ENCODE data around the gene UGT2B15. TPM values are rescaled to one million over a fixed set of nuclear protein-coding genes. Genes with fewer than 3 reads are reported as not detected.

UGT2B15 gene
- total RNA-seq, 1 experiment from 2014 or later, result 0.32 TPM

- POLR2A ChIA-PET, result no interaction called here
- Mint-ChIP-seq H3K9me3 (ENCODE audit: unreplicated experiment) (peaks cover 20% of the 10 kb centered on the region), H3K36me3 (ENCODE audit: insufficient read depth, unreplicated experiment) (no peaks in the 10 kb centered on the region), H3K4me1 (ENCODE audit: low read depth, unreplicated experiment) (peaks cover 9% of the 10 kb centered on the region), H3K27me3 (ENCODE audit: insufficient read depth, unreplicated experiment) (no peaks in the 10 kb centered on the region), H3K27ac (ENCODE audit: unreplicated experiment) (no peak overlapping the region), H3K4me3 (ENCODE audit: unreplicated experiment) (no peak overlapping the region)
- Histone ChIP-seq H3K9me3 (no peaks in the 10 kb centered on the region), H3K4me1 (no peaks in the 10 kb centered on the region; the same call in 1 of the 2 replicates), H3K36me3 (ENCODE audit: control insufficient read depth, insufficient read depth, low read length) (no peaks in the 10 kb centered on the region), H3K27me3 (replicated peaks; ENCODE audit: control insufficient read depth, insufficient read depth, low read length) (no peaks in the 10 kb centered on the region), H3K4me3 (ENCODE audit: low read depth, low read length) (no peak overlapping the region)
- BruUV-seq (replicated peaks), result no TSS peak
- TF ChIP-seq CTCF (IDR thresholded peaks at IDR 0.05; ENCODE audit: insufficient read depth in 1 of 2, low read depth in 1 of 2, low read length in 1 of 2, severe bottlenecking in 1 of 2, unreplicated experiment in 1 of 2), result no peak
- intact Hi-C loops (cut with micrococcal nuclease; ENCODE audit: unreplicated experiment), result no loop called here
- DNase-seq, result no peak
- CTCF ChIA-PET, result no interaction called here
Observed at GRCh38 chr4:68617003-68617698, 53.3 kb downstream of the UGT2B15 start.

- no peak for TF ChIP-seq CTCF (IDR thresholded peaks at IDR 0.05; ENCODE audit: insufficient read depth in 1 of 2, low read depth in 1 of 2, low read length in 1 of 2, severe bottlenecking in 1 of 2, unreplicated experiment in 1 of 2)
- no peaks in the 10 kb centered on the region for H3K4me1 ChIP-seq
- Mint-ChIP-seq H3K9me3 (ENCODE audit: unreplicated experiment) (peaks cover 14% of the 10 kb centered on the region), H3K4me1 (ENCODE audit: low read depth, unreplicated experiment) (peaks cover under 1% of the 10 kb centered on the region), H3K4me3 (ENCODE audit: unreplicated experiment) (no peak overlapping the region), H3K27me3 (ENCODE audit: insufficient read depth, unreplicated experiment) (no peaks in the 10 kb centered on the region), H3K36me3 (ENCODE audit: insufficient read depth, unreplicated experiment) (no peaks in the 10 kb centered on the region), H3K27ac (ENCODE audit: unreplicated experiment) (no peak overlapping the region)
- H3K9me3 ChIP-seq, result no peaks in the 10 kb centered on the region
- no peaks in the 10 kb centered on the region for H3K36me3 ChIP-seq (ENCODE audit: control insufficient read depth, insufficient read depth, low read length)
- BruUV-seq (replicated peaks), result no TSS peak
- intact Hi-C loops (cut with micrococcal nuclease; ENCODE audit: unreplicated experiment), result no loop called here
- ChIA-PET CTCF (no interaction called here), POLR2A (no interaction called here)
- no peak for DNase-seq
- H3K4me3 ChIP-seq (ENCODE audit: low read depth, low read length), result no peak overlapping the region
- H3K27me3 ChIP-seq (replicated peaks; ENCODE audit: control insufficient read depth, insufficient read depth, low read length), result no peaks in the 10 kb centered on the region
Observed at GRCh38 chr4:68615699-68616422, 54.6 kb downstream of the UGT2B15 start.

GRCh38 chr4:68613752-68614151, 56.7 kb downstream of the UGT2B15 start:
- Mint-ChIP-seq H3K4me3 (ENCODE audit: unreplicated experiment) (no peak overlapping the region), H3K27me3 (ENCODE audit: insufficient read depth, unreplicated experiment) (no peaks in the 10 kb centered on the region), H3K4me1 (ENCODE audit: low read depth, unreplicated experiment) (no peaks in the 10 kb centered on the region), H3K27ac (ENCODE audit: unreplicated experiment) (no peak overlapping the region), H3K36me3 (ENCODE audit: insufficient read depth, unreplicated experiment) (no peaks in the 10 kb centered on the region), H3K9me3 (ENCODE audit: unreplicated experiment) (peaks cover 9% of the 10 kb centered on the region)
- intact Hi-C loops (cut with micrococcal nuclease; ENCODE audit: unreplicated experiment), result no loop called here
- ChIA-PET CTCF (no interaction called here), POLR2A (no interaction called here)
- H3K4me3 ChIP-seq (ENCODE audit: low read depth, low read length), result no peak overlapping the region
- no peaks in the 10 kb centered on the region for H3K9me3 ChIP-seq
- no peaks in the 10 kb centered on the region for H3K36me3 ChIP-seq (ENCODE audit: control insufficient read depth, insufficient read depth, low read length)
- H3K27me3 ChIP-seq (replicated peaks; ENCODE audit: control insufficient read depth, insufficient read depth, low read length), result no peaks in the 10 kb centered on the region
- DNase-seq, result no peak
- no peak for TF ChIP-seq CTCF (IDR thresholded peaks at IDR 0.05; ENCODE audit: insufficient read depth in 1 of 2, low read depth in 1 of 2, low read length in 1 of 2, severe bottlenecking in 1 of 2, unreplicated experiment in 1 of 2)
- BruUV-seq (replicated peaks), result no TSS peak
- no peaks in the 10 kb centered on the region for H3K4me1 ChIP-seq
